ENCODE data around the gene TCHH. TPM values are rescaled to one million over a fixed set of nuclear protein-coding genes. Genes with fewer than 3 reads are reported as not detected.

Gene TCHH, protein sequence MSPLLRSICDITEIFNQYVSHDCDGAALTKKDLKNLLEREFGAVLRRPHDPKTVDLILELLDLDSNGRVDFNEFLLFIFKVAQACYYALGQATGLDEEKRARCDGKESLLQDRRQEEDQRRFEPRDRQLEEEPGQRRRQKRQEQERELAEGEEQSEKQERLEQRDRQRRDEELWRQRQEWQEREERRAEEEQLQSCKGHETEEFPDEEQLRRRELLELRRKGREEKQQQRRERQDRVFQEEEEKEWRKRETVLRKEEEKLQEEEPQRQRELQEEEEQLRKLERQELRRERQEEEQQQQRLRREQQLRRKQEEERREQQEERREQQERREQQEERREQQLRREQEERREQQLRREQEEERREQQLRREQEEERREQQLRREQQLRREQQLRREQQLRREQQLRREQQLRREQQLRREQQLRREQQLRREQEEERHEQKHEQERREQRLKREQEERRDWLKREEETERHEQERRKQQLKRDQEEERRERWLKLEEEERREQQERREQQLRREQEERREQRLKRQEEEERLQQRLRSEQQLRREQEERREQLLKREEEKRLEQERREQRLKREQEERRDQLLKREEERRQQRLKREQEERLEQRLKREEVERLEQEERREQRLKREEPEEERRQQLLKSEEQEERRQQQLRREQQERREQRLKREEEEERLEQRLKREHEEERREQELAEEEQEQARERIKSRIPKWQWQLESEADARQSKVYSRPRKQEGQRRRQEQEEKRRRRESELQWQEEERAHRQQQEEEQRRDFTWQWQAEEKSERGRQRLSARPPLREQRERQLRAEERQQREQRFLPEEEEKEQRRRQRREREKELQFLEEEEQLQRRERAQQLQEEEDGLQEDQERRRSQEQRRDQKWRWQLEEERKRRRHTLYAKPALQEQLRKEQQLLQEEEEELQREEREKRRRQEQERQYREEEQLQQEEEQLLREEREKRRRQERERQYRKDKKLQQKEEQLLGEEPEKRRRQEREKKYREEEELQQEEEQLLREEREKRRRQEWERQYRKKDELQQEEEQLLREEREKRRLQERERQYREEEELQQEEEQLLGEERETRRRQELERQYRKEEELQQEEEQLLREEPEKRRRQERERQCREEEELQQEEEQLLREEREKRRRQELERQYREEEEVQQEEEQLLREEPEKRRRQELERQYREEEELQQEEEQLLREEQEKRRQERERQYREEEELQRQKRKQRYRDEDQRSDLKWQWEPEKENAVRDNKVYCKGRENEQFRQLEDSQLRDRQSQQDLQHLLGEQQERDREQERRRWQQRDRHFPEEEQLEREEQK (N-terminal part only)
- 0.27 to 0.31 TPM (median 0.28 TPM) in 5 replicates for total RNA-seq (2022; extraction: Qiagen RNA extraction)

GRCh38 chr1:152115344-152115743 lies at the start of gene TCHH:
TCHH (minus strand) TSS chr1:152115444; CDS start chr1:152114080, 1,364 bp downstream.

GRCh38 chr1:152159144-152159543 lies 43.9 kb upstream of the TCHH start, which contains the start of gene RPTN:
RPTN (minus strand) TSS chr1:152159228; CDS start chr1:152157889, 1,339 bp downstream.

GRCh38 chr1:152089014-152089674 lies 26.1 kb downstream of the TCHH start, which contains the start of gene TCHHL1:
TCHHL1 (minus strand) TSS chr1:152089064; CDS start chr1:152088143, 921 bp downstream.

Other genes with a start within 250 kb of the TCHH start
- 13.0 to 14.1 TPM (median 13.9 TPM) in 5 replicates for gene THEM4, start 205.9 kb downstream of the TCHH start, total RNA-seq (2022; extraction: Qiagen RNA extraction)
- 2,101 to 2,395 TPM (median 2,281 TPM) in 5 replicates for gene S100A10, start 121.6 kb downstream of the TCHH start, total RNA-seq (2022; extraction: Qiagen RNA extraction)
- gene S100A11, start 78.4 kb downstream of the TCHH start, total RNA-seq (2022; extraction: Qiagen RNA extraction) = 1,798 to 1,960 TPM (median 1,929 TPM) in 5 replicates
- gene TCHHL1, start 26.4 kb downstream of the TCHH start, total RNA-seq (2022; extraction: Qiagen RNA extraction) = not detected in 5 replicates
- gene RPTN, start 43.8 kb upstream of the TCHH start, total RNA-seq (2022; extraction: Qiagen RNA extraction) = not detected in 5 replicates
- not detected in 5 replicates for gene HRNR, start 108.7 kb upstream of the TCHH start, total RNA-seq (2022; extraction: Qiagen RNA extraction)
- gene FLG, start 209.8 kb upstream of the TCHH start, total RNA-seq (2022; extraction: Qiagen RNA extraction) = 0.01 TPM in 1 of 5 replicates, not detected in the others
- gene FLG2, start 244.6 kb upstream of the TCHH start, total RNA-seq (2022; extraction: Qiagen RNA extraction) = not detected in 5 replicates

All from A549 treated with Mapracorat at 1 μM for 4 hours (cell line).